ENCODE data around the gene ETFBKMT.
"Not testable (repeated sequence)": the region's sequence is repeated elsewhere in the genome, so short reads cannot be mapped to it uniquely, and the experiment has no call there.

The ETFBKMT gene

DNA sequence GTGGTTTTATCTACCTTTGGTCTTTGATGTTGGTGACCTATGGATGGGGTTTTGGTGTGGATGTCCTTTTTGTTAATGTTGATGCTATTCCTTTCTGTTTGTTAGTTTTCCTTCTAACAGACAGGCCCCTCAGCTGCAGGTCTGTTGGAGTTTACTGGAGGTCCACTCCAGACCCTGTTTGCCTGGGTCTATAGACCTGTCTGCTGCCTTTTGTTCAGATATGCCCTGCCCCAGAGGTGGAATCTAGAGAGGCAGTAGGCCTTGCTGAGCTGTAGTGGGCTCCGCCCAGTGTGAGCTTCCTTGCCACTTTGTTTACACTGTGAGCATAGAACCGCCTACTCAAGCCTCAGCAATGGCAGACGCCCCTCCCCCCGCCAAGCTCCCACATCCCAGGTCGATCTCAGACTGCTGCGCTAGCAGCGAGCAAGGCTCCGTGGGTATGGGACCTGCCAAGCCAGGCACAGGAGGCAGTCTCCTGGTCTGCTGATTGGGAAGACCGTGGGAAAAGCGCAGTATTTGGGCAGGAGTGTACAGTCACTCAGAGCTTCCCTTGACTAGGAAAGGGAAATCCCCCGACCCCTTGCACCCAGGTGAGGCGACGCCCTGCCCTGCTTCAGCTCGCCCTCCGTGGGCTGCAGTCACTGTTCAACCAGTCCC, 59.2 kb downstream of the ETFBKMT start:
- DNase-seq: not testable (repeated sequence)

DNA sequence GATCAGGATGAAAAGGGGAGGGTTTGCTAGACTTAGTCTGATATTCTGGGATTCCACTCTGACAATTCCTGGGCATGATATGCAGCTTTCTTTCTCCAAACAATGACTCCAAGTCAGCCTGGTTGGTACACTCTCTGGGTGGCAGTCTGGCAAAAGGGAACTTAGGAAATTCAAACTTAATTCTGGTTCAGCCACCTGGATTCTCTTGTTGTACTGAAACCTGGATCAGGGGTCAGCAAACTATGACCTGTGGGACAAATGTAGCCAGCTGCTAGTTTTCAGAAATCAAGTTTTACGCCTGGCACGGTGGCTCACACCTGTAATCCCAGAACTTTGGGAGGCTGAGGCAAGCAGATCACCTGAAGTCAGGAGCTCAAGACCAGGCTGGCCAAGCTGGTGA, 63.1 kb downstream of the ETFBKMT start:
- no peak for DNase-seq
